HG03196 (cell line): ENCODE results near the gene ANK3.

Experiments used
- ATAC-seq: cut with Tn5 transposase; IDR thresholded peaks from one replicate; pipeline ENCODE4 v1.9.1; 2021; ENCODE audit not compliant: unreplicated experiment

Gene ANK3

GRCh38 chr10:60144099-60144498, 245.6 kb downstream of the ANK3 start:
- ATAC-seq: no peak

- ATAC-seq: no peak
Measured at GRCh38 chr10:60142736-60143135, 246.9 kb downstream of the ANK3 start.

GRCh38 chr10:60141896-60142559, 247.6 kb downstream of the ANK3 start:
- no peak for ATAC-seq

GRCh38 chr10:60140651-60141632, 248.7 kb downstream of the ANK3 start:
- ATAC-seq: no peak

- ATAC-seq: no peak
Measured at GRCh38 chr10:60139798-60140566, 249.7 kb downstream of the ANK3 start.

GRCh38 chr10:60139290-60139689, 250.4 kb downstream of the ANK3 start:
- ATAC-seq: no peak

- no peak for ATAC-seq
Measured at GRCh38 chr10:60138842-60139241, 250.8 kb downstream of the ANK3 start.

GRCh38 chr10:60138026-60138425, 251.6 kb downstream of the ANK3 start:
- ATAC-seq: no peak

- no peak for ATAC-seq
Measured at GRCh38 chr10:60137292-60137992, 252.2 kb downstream of the ANK3 start.

- no peak for ATAC-seq
Measured at GRCh38 chr10:60135020-60135419, 254.7 kb downstream of the ANK3 start.

- ATAC-seq: no peak
Measured at GRCh38 chr10:60134548-60134947, 255.1 kb downstream of the ANK3 start.

GRCh38 chr10:60130130-60130579, 259.5 kb downstream of the ANK3 start:
- peak; percentile 72 for ATAC-seq

GRCh38 chr10:60125895-60126294, 263.8 kb downstream of the ANK3 start:
- ATAC-seq: no peak

- no peak for ATAC-seq
Measured at GRCh38 chr10:60124536-60124935, 265.1 kb downstream of the ANK3 start.

GRCh38 chr10:60123668-60124067, 266.0 kb downstream of the ANK3 start:
- no peak for ATAC-seq

GRCh38 chr10:60123172-60123571, 266.5 kb downstream of the ANK3 start:
- ATAC-seq: no peak

- ATAC-seq: no peak
Measured at GRCh38 chr10:60122190-60122589, 267.5 kb downstream of the ANK3 start.

GRCh38 chr10:60114765-60115586, 274.7 kb downstream of the ANK3 start:
- no peak for ATAC-seq

GRCh38 chr10:60110739-60111138, 278.9 kb downstream of the ANK3 start:
- ATAC-seq: no peak
